Hypothalamus (tissue), 51 donors: Measurements from ENCODE around the gene ZDHHC7.
A peak's percentile ranks its signal among the peaks of the same experiment; 100 is the strongest.

Experiments
- DNase-seq, 51 donors: peaks; one replicate each; lab custom pipeline; 2025; lab: John Stamatoyannopoulos, UW

The ZDHHC7 gene

DNA sequence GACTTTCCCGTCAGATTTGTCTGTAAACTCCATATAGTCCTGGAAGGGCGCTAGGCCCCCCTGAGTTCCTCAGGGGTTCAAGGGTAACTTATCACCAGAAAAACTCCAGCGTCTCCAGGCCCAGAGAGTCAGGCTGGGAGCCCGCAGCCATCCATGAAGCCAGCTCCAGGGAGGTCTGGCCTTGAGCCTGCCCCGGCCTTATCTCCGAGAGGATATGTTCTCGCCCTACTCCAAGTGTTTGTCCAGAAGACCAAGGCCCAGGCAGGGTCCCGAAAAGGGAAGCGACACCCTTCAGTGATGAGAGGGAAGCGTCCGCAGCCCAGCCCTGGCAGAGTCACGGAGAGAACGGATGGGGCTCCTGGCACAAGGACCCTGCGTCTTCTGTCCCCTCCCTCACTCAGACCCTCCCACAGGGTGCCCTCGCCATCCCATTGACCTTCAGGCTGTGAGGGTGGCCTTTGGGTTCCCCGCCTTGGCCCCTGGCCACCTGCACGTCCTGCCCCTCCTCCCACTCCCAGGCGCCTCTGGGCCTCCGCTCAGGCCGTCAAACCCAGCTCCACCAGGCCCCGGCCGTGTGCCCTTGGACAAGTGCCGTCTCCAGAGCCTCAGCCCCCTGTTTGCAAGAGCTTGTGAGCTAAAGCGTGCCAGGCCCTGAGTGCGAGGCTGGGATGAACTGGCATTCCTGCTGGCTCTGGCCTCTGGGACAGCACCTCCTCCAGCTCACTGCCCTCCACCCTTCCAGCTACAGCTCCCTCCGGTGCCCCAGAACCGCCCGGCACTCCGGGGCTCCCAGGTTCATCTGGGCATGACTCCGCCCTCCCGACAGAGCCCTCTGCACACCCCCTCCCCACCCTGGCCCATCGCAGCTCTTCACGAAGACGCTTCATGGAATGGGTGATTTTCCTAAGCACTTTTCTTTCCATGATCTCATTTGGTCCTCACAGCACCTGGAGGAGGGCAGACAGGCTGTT, 83.4 kb downstream of the ZDHHC7 start:
- no peak for DNase-seq

DNA sequence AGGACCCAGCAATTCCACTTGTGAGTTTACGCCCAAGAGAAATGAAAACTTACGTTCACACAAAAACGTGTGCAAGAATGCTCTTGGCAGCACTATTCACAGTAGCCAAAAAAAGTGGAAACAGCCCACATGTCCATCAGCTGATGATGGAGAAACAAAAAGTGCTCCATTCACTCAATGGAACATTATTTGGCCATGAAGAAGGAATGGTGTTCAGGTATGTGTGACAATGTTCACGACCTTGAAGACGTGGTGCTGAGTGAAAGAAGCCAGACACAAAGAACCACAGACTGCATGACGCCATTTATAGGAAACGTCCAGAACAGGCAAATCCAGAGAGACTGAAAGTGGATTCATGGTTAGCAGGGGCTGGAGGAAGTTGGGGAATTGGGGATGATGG, 84.9 kb downstream of the ZDHHC7 start:
- no peak for DNase-seq

DNA sequence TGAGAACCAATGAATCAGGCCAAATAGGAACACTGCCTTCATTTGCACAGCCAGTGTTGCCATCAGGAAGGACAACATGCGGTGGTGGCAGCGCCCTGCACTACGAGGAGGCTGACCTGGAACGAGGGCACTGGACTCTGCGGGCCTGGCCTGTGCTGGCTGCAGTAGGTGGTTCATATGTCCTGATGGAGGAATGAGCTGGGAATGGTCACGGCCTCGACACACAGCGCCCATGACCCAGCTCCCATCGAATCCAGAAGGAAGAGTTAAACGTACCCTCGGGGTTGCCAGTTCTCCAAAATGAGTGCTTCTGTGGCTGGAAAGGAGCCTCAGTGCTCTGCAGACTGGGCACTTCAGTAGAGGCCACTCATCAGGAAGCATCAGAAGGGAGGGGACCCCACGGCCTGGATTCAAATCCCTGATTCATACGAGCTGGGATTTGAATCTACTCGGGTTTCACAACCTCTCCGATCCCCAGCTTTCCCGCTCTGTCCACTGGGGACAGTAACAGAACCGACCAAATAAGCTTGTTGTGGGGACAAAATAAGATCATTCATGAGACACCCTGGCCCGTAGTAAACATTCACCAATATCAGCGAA, 85.5 kb downstream of the ZDHHC7 start:
- no peak for DNase-seq

DNA sequence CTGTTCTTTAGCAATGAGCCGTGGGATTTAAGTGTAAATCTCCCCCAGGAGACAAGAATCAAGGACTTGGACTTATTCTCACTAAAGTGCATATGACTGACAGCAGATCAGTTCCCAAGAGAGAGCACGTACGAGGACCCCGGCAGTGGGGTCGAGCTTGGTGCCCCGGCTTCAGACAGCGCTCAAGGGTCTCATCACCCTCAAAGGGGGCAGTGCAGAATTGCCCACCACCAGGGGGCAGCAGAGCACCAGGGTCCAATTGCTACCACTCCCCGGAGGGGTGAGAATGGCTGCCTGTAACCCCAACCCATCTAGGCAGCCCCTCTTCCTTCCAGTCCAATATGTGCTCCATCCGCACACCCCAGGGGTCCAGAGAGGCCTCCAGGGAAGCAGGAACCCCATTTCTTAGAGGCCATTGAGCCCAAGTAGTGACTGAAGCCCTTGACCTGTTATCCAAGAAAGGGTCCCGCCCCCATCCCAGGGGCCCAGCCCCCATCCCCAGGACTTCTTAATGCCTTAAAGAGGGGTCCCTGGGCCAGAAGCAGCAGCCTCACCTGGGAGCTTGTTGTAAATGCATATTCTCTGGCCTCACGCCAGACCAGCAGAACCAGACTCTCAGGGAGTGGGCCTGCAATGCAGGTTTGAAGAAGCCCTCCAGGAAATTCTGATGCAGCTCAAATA, 86.1 kb downstream of the ZDHHC7 start:
- DNase-seq = peak in 30 of 51 donors; percentile 8 to 67 (median 22)

DNA sequence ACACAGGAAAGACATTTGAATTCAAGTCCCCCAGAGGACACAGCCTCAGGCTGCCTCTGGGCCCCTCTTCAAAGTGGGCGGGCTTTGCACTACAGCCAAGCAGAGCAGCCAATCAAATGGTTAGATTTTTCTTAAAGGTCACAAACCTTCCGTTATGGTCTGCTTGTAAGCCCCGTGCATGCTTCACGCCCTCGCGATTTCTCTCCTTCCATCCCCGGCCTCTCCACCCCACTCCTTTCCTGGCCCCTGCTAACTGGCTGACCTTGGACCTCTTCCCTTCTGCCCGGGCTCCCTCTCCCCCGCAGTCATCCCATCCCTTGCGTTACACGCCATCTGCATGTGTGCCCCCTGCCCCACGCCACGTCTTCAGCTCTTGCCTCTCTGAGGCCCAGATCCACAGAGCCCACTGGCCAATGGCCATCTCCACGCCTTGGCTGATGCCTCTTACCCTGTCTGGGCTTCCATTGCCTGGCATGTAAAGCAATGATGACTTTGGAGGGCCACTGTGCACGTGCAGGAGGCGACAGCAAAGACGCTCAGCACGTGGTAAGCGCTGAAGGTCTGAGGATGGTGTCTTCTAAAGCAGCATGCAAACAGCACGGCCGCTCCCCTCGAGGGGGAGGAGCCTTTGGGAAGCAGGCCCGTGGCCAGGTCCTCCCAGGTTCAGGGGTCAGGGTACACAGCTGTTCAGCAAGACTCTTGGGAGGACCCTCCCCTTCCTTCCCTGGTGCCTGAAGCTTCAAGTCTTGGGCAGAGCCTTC, 86.8 kb downstream of the ZDHHC7 start:
- DNase-seq = no peak
